ENCODE results near the gene FER.

Gene FER

GRCh38 chr5:108748401-108749127 is 867 bp downstream of the FER start (continued):
- TF ChIP-seq, protein P1, sequence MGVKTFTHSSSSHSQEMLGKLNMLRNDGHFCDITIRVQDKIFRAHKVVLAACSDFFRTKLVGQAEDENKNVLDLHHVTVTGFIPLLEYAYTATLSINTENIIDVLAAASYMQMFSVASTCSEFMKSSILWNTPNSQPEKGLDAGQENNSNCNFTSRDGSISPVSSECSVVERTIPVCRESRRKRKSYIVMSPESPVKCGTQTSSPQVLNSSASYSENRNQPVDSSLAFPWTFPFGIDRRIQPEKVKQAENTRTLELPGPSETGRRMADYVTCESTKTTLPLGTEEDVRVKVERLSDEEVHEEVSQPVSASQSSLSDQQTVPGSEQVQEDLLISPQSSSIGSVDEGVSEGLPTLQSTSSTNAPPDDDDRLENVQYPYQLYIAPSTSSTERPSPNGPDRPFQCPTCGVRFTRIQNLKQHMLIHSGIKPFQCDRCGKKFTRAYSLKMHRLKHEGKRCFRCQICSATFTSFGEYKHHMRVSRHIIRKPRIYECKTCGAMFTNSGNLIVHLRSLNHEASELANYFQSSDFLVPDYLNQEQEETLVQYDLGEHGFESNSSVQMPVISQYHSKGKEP (tag by site-specific recombination; IDR thresholded peaks at IDR 0.05), result no peak; the same call in 1 of the 2 replicates
- TF ChIP-seq ZBTB1 (tag by site-specific recombination; IDR thresholded peaks at IDR 0.05), result peak; percentile 96
- TF ChIP-seq ZNF837 (tag by site-specific recombination; IDR thresholded peaks at IDR 0.05), result no peak
- peak; percentile 86 for TF ChIP-seq GLI4 (tag by site-specific recombination; IDR thresholded peaks at IDR 0.05)
- peak; percentile 57; the same call in 1 of the 2 replicates for TF ChIP-seq ZNF324 (tag by site-specific recombination; IDR thresholded peaks at IDR 0.05)
- peak; percentile 57; the same call in 1 of the 2 replicates for TF ChIP-seq IKZF3 (tag by site-specific recombination; IDR thresholded peaks at IDR 0.05)
- peak; percentile 57; the same call in 1 of the 2 replicates for TF ChIP-seq PBX3 (CRISPR knock-in tag; IDR thresholded peaks at IDR 0.05)
- TF ChIP-seq KLF16 (tag by site-specific recombination; IDR thresholded peaks at IDR 0.05), result no peak
- no peak for TF ChIP-seq ZNF133 (tag by site-specific recombination; IDR thresholded peaks at IDR 0.05)
- TF ChIP-seq ZNF24 (tag by site-specific recombination; IDR thresholded peaks at IDR 0.05), result peak; percentile 78
- peak; percentile 84 for TF ChIP-seq ZBTB20 (tag by site-specific recombination; IDR thresholded peaks at IDR 0.05)
- TF ChIP-seq SP3 (tag by site-specific recombination; IDR thresholded peaks at IDR 0.05), result peak; percentile 68
- peak; percentile 70 for TF ChIP-seq ZNF394 (tag by site-specific recombination; IDR thresholded peaks at IDR 0.05; ENCODE audit: borderline replicate concordance)
- TF ChIP-seq, protein P2, sequence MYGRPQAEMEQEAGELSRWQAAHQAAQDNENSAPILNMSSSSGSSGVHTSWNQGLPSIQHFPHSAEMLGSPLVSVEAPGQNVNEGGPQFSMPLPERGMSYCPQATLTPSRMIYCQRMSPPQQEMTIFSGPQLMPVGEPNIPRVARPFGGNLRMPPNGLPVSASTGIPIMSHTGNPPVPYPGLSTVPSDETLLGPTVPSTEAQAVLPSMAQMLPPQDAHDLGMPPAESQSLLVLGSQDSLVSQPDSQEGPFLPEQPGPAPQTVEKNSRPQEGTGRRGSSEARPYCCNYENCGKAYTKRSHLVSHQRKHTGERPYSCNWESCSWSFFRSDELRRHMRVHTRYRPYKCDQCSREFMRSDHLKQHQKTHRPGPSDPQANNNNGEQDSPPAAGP (tag by site-specific recombination; IDR thresholded peaks at IDR 0.05), result peak; percentile 39
- TF ChIP-seq ZFP69B (tag by site-specific recombination; IDR thresholded peaks at IDR 0.05), result peak; percentile 71
- peak; percentile 53; the same call in 1 of the 2 replicates for TF ChIP-seq ZNF76 (tag by site-specific recombination; IDR thresholded peaks at IDR 0.05; ENCODE audit: borderline replicate concordance, low read depth)

DNA sequence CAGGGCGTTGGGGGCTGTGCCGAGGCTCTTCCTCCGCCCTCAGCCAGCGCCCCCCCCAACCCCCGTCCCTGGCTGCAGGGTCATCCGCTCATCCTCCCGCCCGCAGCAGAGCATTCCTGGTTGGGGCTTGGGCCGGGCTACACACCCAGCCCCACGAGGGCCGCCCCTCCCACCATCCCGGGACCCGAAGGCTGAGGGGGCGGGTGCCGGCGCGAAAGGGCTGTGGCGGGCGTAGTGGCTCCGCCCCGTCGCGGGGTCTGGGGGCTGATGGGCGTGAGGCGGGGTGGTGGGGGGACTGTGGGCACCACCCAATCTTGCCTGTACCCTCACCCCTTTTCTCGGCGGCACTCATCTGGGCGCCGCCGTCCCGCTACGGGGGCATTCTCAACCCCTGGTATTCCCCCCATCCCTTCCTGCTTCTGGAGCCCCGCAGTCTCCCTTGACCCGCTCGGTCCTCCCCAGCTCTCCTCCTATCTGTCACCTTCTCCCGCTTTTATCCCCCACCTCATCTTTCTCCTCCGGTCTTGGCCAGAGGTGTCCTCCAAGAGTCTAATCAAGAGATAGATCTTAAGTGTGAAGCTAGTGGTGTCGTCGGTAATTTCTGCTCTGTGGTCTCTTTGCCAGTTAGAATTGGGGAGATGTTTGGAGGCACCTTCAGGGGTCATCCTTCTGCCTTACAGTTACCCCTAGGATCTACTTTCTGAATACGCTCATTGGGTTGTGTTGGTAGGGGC is 1.6 kb downstream of the FER start:
- H3K4me1 ChIP-seq (ENCODE audit: control insufficient read depth, insufficient read depth, low read length), result peaks cover 9% of the 10 kb centered on the region
- no peak overlapping the region; the same call in 1 of the 2 replicates for H3K27ac ChIP-seq (ENCODE audit: extremely low read depth, low read depth, low read length)
- peak overlapping the region; percentile 68 for H3K4me3 ChIP-seq (ENCODE audit: low read depth, low read length)
- POLR2A ChIA-PET, result interaction anchor here (1.2 to 2.0 kb wide), 5 partner anchors 12 to 64 kb away, joined by 3 to 49 read pairs (median 7); no protein-coding TSS in a partner anchor
- no peaks in the 10 kb centered on the region for H3K9me3 ChIP-seq (ENCODE audit: control insufficient read depth, insufficient read depth, low read depth, low read length)
- CTCF ChIA-PET, result no interaction called here
- no peaks in the 10 kb centered on the region for H3K36me3 ChIP-seq (ENCODE audit: control insufficient read depth in 2 of 2, insufficient read depth in 1 of 2, low read length in 2 of 2)
- TF ChIP-seq, protein P3, sequence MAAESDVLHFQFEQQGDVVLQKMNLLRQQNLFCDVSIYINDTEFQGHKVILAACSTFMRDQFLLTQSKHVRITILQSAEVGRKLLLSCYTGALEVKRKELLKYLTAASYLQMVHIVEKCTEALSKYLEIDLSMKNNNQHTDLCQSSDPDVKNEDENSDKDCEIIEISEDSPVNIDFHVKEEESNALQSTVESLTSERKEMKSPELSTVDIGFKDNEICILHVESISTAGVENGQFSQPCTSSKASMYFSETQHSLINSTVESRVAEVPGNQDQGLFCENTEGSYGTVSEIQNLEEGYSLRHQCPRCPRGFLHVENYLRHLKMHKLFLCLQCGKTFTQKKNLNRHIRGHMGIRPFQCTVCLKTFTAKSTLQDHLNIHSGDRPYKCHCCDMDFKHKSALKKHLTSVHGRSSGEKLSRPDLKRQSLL (tag by site-specific recombination; IDR thresholded peaks at IDR 0.05), result no peak
- TF ChIP-seq ZFHX2 (tag by site-specific recombination; conservative IDR thresholded peaks at IDR 0.05) (peak; percentile 87), ZSCAN4 (tag by site-specific recombination; IDR thresholded peaks at IDR 0.05) (peak; percentile 14; the same call in 1 of the 2 replicates), ZNF341 (tag by site-specific recombination; IDR thresholded peaks at IDR 0.05; ENCODE audit: low read depth) (peak; percentile 40)
- TF ChIP-seq, protein P4, sequence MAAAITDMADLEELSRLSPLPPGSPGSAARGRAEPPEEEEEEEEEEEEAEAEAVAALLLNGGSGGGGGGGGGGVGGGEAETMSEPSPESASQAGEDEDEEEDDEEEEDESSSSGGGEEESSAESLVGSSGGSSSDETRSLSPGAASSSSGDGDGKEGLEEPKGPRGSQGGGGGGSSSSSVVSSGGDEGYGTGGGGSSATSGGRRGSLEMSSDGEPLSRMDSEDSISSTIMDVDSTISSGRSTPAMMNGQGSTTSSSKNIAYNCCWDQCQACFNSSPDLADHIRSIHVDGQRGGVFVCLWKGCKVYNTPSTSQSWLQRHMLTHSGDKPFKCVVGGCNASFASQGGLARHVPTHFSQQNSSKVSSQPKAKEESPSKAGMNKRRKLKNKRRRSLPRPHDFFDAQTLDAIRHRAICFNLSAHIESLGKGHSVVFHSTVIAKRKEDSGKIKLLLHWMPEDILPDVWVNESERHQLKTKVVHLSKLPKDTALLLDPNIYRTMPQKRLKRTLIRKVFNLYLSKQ (tag by site-specific recombination; IDR thresholded peaks at IDR 0.05; ENCODE audit: borderline replicate concordance), result no peak
